Adrenal gland (tissue), 12 donors: Measurements from ENCODE around the gene SPTLC1. TPM values are rescaled to one million over a fixed set of nuclear protein-coding genes. Genes with fewer than 3 reads are reported as not detected.
"Not testable (repeated sequence)": the region's sequence is repeated elsewhere in the genome, so short reads cannot be mapped to it uniquely, and the experiment has no call there.

Experiments used
- DNase-seq, 7 donors: peaks; one replicate each; pipeline ENCODE4 v3.0.0-alpha.2; 2019 to 2020
- H3K27ac ChIP-seq, 5 donors: fragments of 200-600 bp; sonication (generic) in 4 of 5; 1 replicate in 3 of 5; 2 replicates in 2 of 5; pipeline versions ENCODE4 v1.5.1 to v1.8.0; 2016 to 2020; ENCODE audit warnings: mild to moderate bottlenecking in 1 of 5
- H3K27me3 ChIP-seq: fragments of 200-600 bp; 2 replicates; pipeline ENCODE4 v1.8.0; 2021
- H3K36me3 ChIP-seq, 2 donors: fragments of 200-600 bp; replicated peaks in 1 of 2; 1 replicate in 1 of 2; 2 replicates in 1 of 2; pipeline versions ENCODE4 v1.5.1 to v1.8.0; 2018 to 2022
- H3K4me1 ChIP-seq, 2 donors: fragments of 200-600 bp; replicated peaks in 1 of 2; 1 replicate in 1 of 2; 2 replicates in 1 of 2; pipeline versions ENCODE4 v1.5.1 to v1.8.0; 2018 to 2021
- H3K4me3 ChIP-seq, 4 donors: fragments of 200-600 bp; sonication (generic) in 3 of 4; one replicate each; pipeline ENCODE4 v1.5.1; 2016 to 2018
- H3K9me3 ChIP-seq, 3 donors: fragments of 200-600 bp; sonication (generic) in 1 of 3; replicated peaks in 1 of 3; 1 replicate in 2 of 3; 2 replicates in 1 of 3; pipeline versions ENCODE4 v1.5.1 to v1.8.0; 2016 to 2021
- CTCF ChIP-seq, 6 experiments: fragments of 450-650 bp in 4 of 6; fragments of 200-600 bp in 2 of 6; sonication (generic) in 1 of 6; IDR thresholded peaks; 1 replicate in 5 of 6; 2 replicates in 1 of 6; pipeline versions ENCODE4 v1.5.1 to v1.8.0; 2016 to 2021; ENCODE audit warnings: antibody characterized with exemption in 6 of 6, mild to moderate bottlenecking in 2 of 6, moderate library complexity in 1 of 6
- POLR2A ChIP-seq, 2 donors: fragments of 450-650 bp; IDR thresholded peaks; one replicate each; pipeline ENCODE4 v1.6.1; 2017; ENCODE audit warnings: antibody characterized with exemption in 2 of 2, mild to moderate bottlenecking in 2 of 2, moderate library complexity in 1 of 2
- WGBS, 4 donors: extraction: QIAGEN DNeasy Blood & Tissue Kit in 2 of 4; methylation state at CpG; one replicate each; pipeline versions ENCODE4 v1.1.5 to v1.1.7; 2013 to 2017; 5-methylcytosine and 5-hydroxymethylcytosine counted together
- intact Hi-C, 2 donors: fragments of 100-400 bp; cut with DNase I; formaldehyde crosslinking; loops; one replicate each; pipeline versions ENCODE4 v1.14.1 to v1.15.0; 2022 to 2023
- polyA plus RNA-seq, 3 donors: library from polyadenylated mRNA; stranded (reverse); fragments of 200-250 nt in 2 of 3; fragments of 350-450 nt in 1 of 3; fragmentation: Illumina TruSeq in 1 of 3; extraction: RNeasy Lipid Tissue Mini Kit (QIAGEN cat#74804) in 1 of 3; gene quantifications; one replicate each; pipeline ENCODE4 v1.2.3, GENCODE V29; 2013 to 2014
- total RNA-seq, 9 donors: library from RNA; depleted of rRNA in 4 of 9; stranded (reverse); fragments of >200 nt in 4 of 9; fragments of 120-200 nt in 1 of 9; fragmentation: NEBNext Ultra II Directional in 1 of 9; extraction: Animal tissue kit (Norgen Biotek cat#: 25700) in 1 of 9; gene quantifications; one replicate each; pipeline versions ENCODE4 v1.1.0 to v1.2.4, GENCODE V29; 2013 to 2023
- donor health status: healthy with polysubstance abuse.
- donor health status: Bipolar disorder and iron deficiency.
- donor health status: DM: yes; HTN: yes; CAD: no.
- donor health status: DM: no; HTN: no; CAD: no.
- donor health status: DM: no; HTN: no; CAD: no.
- donor health status: DM: yes; HTN: yes; CAD: no.

SPTLC1 gene
- total and polyA plus RNA-seq, 12 donors = 18.8 to 106 (median 72.9) TPM

GRCh38 chr9:92029553-92029952 lies 85.7 kb downstream of the SPTLC1 start:
- Histone ChIP-seq H3K4me1 (no peaks in the 10 kb centered on the region), H3K27me3 (no peaks in the 10 kb centered on the region), H3K36me3 (peaks cover 0 to 16% of the 10 kb centered on the region in 2 donors), H3K4me3 (no peak overlapping the region), H3K27ac (no peak overlapping the region), H3K9me3 (no peaks in the 10 kb centered on the region)
- no peak for TF ChIP-seq POLR2A (IDR thresholded peaks at IDR 0.05)
- no peak for TF ChIP-seq CTCF (IDR thresholded peaks at IDR 0.05)
- DNase-seq = no peak
- intact Hi-C loops = no loop called here
- 92 to 96% (median 94%) methylated on average over 4 of the region's 4 CpGs for WGBS, 4 donors

GRCh38 chr9:92026206-92027002 lies 88.8 kb downstream of the SPTLC1 start:
- Histone ChIP-seq H3K27me3 (no peaks in the 10 kb centered on the region), H3K36me3 (no peaks in the 10 kb centered on the region), H3K4me1 (no peaks in the 10 kb centered on the region), H3K9me3 (no peaks in the 10 kb centered on the region), H3K27ac (no peak overlapping the region), H3K4me3 (no peak overlapping the region)
- intact Hi-C loops = no loop called here
- no peak for DNase-seq
- TF ChIP-seq POLR2A (IDR thresholded peaks at IDR 0.05) (no peak), CTCF (IDR thresholded peaks at IDR 0.05) (no peak)
- WGBS, 4 donors = 89 to 95% (median 92%) methylated on average over 26 to 31 of the region's 31 CpGs

- 66 to 76% (median 70%) methylated on average over 7 of the region's 7 CpGs for WGBS, 4 donors
- intact Hi-C loops, H3K4me3 ChIP-seq: not testable (repeated sequence)
Measured at GRCh38 chr9:92021785-92022541, 93.2 kb downstream of the SPTLC1 start.

GRCh38 chr9:92019658-92020057 lies 95.6 kb downstream of the SPTLC1 start:
- no peak overlapping the region for H3K27ac ChIP-seq
- DNase-seq = no peak
- H3K4me1 ChIP-seq = no peaks in the 10 kb centered on the region
- intact Hi-C loops = no loop called here
- no peaks in the 10 kb centered on the region for H3K36me3 ChIP-seq
- H3K4me3 ChIP-seq = no peak overlapping the region
- WGBS, 4 donors = 69 to 78% (median 73%) methylated on average over 4 to 5 of the region's 5 CpGs
- no peaks in the 10 kb centered on the region for H3K27me3 ChIP-seq
- TF ChIP-seq CTCF (IDR thresholded peaks at IDR 0.05) (no peak), POLR2A (IDR thresholded peaks at IDR 0.05) (no peak)
- H3K9me3 ChIP-seq = peaks cover 0 to under 1% (median 0%) of the 10 kb centered on the region in 3 donors

More at GRCh38 chr9:92021785-92022541, 93.2 kb downstream of the SPTLC1 start:
- not testable (repeated sequence) for H3K27ac ChIP-seq, H3K27me3 ChIP-seq, H3K9me3 ChIP-seq, H3K36me3 ChIP-seq, DNase-seq, H3K4me1 ChIP-seq
